Measurements from ENCODE around the gene ZMIZ2.

The ZMIZ2 gene

GRCh38 chr7:44756904-44757303 is 8.3 kb downstream of the ZMIZ2 start:
- Mint-ChIP-seq H3K9me3 (no peaks in the 10 kb centered on the region), H3K4me3 (no peak overlapping the region), H3K4me1 (ENCODE audit: low read depth) (peaks cover 7% of the 10 kb centered on the region), H3K27ac (no peak overlapping the region), H3K36me3 (ENCODE audit: low read depth) (peaks cover 12% of the 10 kb centered on the region), H3K27me3 (ENCODE audit: low read depth) (no peaks in the 10 kb centered on the region)
- DNase-seq (ENCODE audit: low spot score), result no peak

- Mint-ChIP-seq H3K4me1 (ENCODE audit: low read depth) (peaks cover 6% of the 10 kb centered on the region), H3K27ac (no peak overlapping the region), H3K36me3 (ENCODE audit: low read depth) (peaks cover 15% of the 10 kb centered on the region), H3K4me3 (no peak overlapping the region), H3K9me3 (no peaks in the 10 kb centered on the region), H3K27me3 (ENCODE audit: low read depth) (no peaks in the 10 kb centered on the region)
- no peak for DNase-seq (ENCODE audit: low spot score)
These were observed 8.7 kb downstream of the ZMIZ2 start for GRCh38 chr7:44757311-44757710.

- peaks cover 3% of the 10 kb centered on the region for H3K4me1 Mint-ChIP-seq (ENCODE audit: low read depth)
- no peak for DNase-seq (ENCODE audit: low spot score)
- no peaks in the 10 kb centered on the region for H3K27me3 Mint-ChIP-seq (ENCODE audit: low read depth)
- H3K36me3 Mint-ChIP-seq (ENCODE audit: low read depth), result peaks cover 17% of the 10 kb centered on the region
- H3K27ac Mint-ChIP-seq, result no peak overlapping the region
- H3K4me3 Mint-ChIP-seq, result no peak overlapping the region
- no peaks in the 10 kb centered on the region for H3K9me3 Mint-ChIP-seq
These were observed 9.1 kb downstream of the ZMIZ2 start for GRCh38 chr7:44757739-44758138.

GRCh38 chr7:44759246-44759645 is 10.6 kb downstream of the ZMIZ2 start:
- H3K27ac Mint-ChIP-seq, result no peak overlapping the region
- no peak overlapping the region for H3K4me3 Mint-ChIP-seq
- DNase-seq (ENCODE audit: low spot score), result no peak
- peaks cover 27% of the 10 kb centered on the region for H3K36me3 Mint-ChIP-seq (ENCODE audit: low read depth)
- no peaks in the 10 kb centered on the region for H3K9me3 Mint-ChIP-seq
- no peaks in the 10 kb centered on the region for H3K4me1 Mint-ChIP-seq (ENCODE audit: low read depth)
- no peaks in the 10 kb centered on the region for H3K27me3 Mint-ChIP-seq (ENCODE audit: low read depth)

GRCh38 chr7:44760034-44760580 is 11.5 kb downstream of the ZMIZ2 start:
- DNase-seq (ENCODE audit: low spot score), result no peak
- Mint-ChIP-seq H3K27ac (no peak overlapping the region), H3K4me1 (ENCODE audit: low read depth) (no peaks in the 10 kb centered on the region), H3K4me3 (no peak overlapping the region), H3K27me3 (ENCODE audit: low read depth) (no peaks in the 10 kb centered on the region), H3K36me3 (ENCODE audit: low read depth) (peaks cover 30% of the 10 kb centered on the region), H3K9me3 (no peaks in the 10 kb centered on the region)

GRCh38 chr7:44761207-44762161 is 12.8 kb downstream of the ZMIZ2 start:
- no peak for DNase-seq (ENCODE audit: low spot score)
- no peak overlapping the region for H3K4me3 Mint-ChIP-seq

GRCh38 chr7:44762300-44762699 is 13.7 kb downstream of the ZMIZ2 start:
- Mint-ChIP-seq H3K4me1 (ENCODE audit: low read depth) (no peaks in the 10 kb centered on the region), H3K27me3 (ENCODE audit: low read depth) (no peaks in the 10 kb centered on the region), H3K4me3 (no peak overlapping the region), H3K27ac (peak overlapping the region; percentile 52), H3K36me3 (ENCODE audit: low read depth) (peaks cover 41% of the 10 kb centered on the region), H3K9me3 (no peaks in the 10 kb centered on the region)
- no peak for DNase-seq (ENCODE audit: low spot score)

More at GRCh38 chr7:44761207-44762161, 12.8 kb downstream of the ZMIZ2 start:
- Mint-ChIP-seq H3K4me1 (ENCODE audit: low read depth) (no peaks in the 10 kb centered on the region), H3K9me3 (no peaks in the 10 kb centered on the region), H3K27ac (no peak overlapping the region), H3K36me3 (ENCODE audit: low read depth) (peaks cover 36% of the 10 kb centered on the region), H3K27me3 (ENCODE audit: low read depth) (no peaks in the 10 kb centered on the region)

- Mint-ChIP-seq H3K27ac (no peak overlapping the region), H3K4me3 (no peak overlapping the region), H3K4me1 (ENCODE audit: low read depth) (peaks cover 3% of the 10 kb centered on the region), H3K9me3 (no peaks in the 10 kb centered on the region), H3K36me3 (ENCODE audit: low read depth) (peaks cover 47% of the 10 kb centered on the region), H3K27me3 (ENCODE audit: low read depth) (no peaks in the 10 kb centered on the region)
- DNase-seq (ENCODE audit: low spot score), result no peak
These were observed 14.3 kb downstream of the ZMIZ2 start for GRCh38 chr7:44762726-44763522.

- H3K4me3 Mint-ChIP-seq, result no peak overlapping the region
- H3K36me3 Mint-ChIP-seq (ENCODE audit: low read depth), result peaks cover 52% of the 10 kb centered on the region
- DNase-seq (ENCODE audit: low spot score), result no peak
- no peaks in the 10 kb centered on the region for H3K27me3 Mint-ChIP-seq (ENCODE audit: low read depth)
- H3K4me1 Mint-ChIP-seq (ENCODE audit: low read depth), result peaks cover 14% of the 10 kb centered on the region
- H3K9me3 Mint-ChIP-seq, result no peaks in the 10 kb centered on the region
- H3K27ac Mint-ChIP-seq, result no peak overlapping the region
These were observed 15.4 kb downstream of the ZMIZ2 start for GRCh38 chr7:44764081-44764480.

GRCh38 chr7:44764665-44765578 is 16.3 kb downstream of the ZMIZ2 start:
- DNase-seq (ENCODE audit: low spot score), result no peak
- Mint-ChIP-seq H3K27me3 (ENCODE audit: low read depth) (no peaks in the 10 kb centered on the region), H3K4me3 (no peak overlapping the region), H3K36me3 (ENCODE audit: low read depth) (peaks cover 50% of the 10 kb centered on the region), H3K9me3 (no peaks in the 10 kb centered on the region), H3K4me1 (ENCODE audit: low read depth) (peaks cover 22% of the 10 kb centered on the region), H3K27ac (no peak overlapping the region)

GRCh38 chr7:44765579-44766415 is 17.1 kb downstream of the ZMIZ2 start:
- no peak overlapping the region for H3K27ac Mint-ChIP-seq
- peaks cover 28% of the 10 kb centered on the region for H3K4me1 Mint-ChIP-seq (ENCODE audit: low read depth)
- H3K9me3 Mint-ChIP-seq, result no peaks in the 10 kb centered on the region
- no peak overlapping the region for H3K4me3 Mint-ChIP-seq
- peaks cover 49% of the 10 kb centered on the region for H3K36me3 Mint-ChIP-seq (ENCODE audit: low read depth)
- DNase-seq (ENCODE audit: low spot score), result no peak
- no peaks in the 10 kb centered on the region for H3K27me3 Mint-ChIP-seq (ENCODE audit: low read depth)

- H3K27ac Mint-ChIP-seq, result no peak overlapping the region
- H3K4me3 Mint-ChIP-seq, result no peak overlapping the region
- no peaks in the 10 kb centered on the region for H3K9me3 Mint-ChIP-seq
- peaks cover 48% of the 10 kb centered on the region for H3K36me3 Mint-ChIP-seq (ENCODE audit: low read depth)
- H3K27me3 Mint-ChIP-seq (ENCODE audit: low read depth), result no peaks in the 10 kb centered on the region
- H3K4me1 Mint-ChIP-seq (ENCODE audit: low read depth), result peaks cover 33% of the 10 kb centered on the region
- DNase-seq (ENCODE audit: low spot score), result no peak
These were observed 17.8 kb downstream of the ZMIZ2 start for GRCh38 chr7:44766416-44766801.
